HG02678 (cell line): ENCODE measurements around the gene PPARA.
A peak's percentile ranks its signal among the peaks of the same experiment; 100 is the strongest.
"Not testable (repeated sequence)": the region's sequence is repeated elsewhere in the genome, so short reads cannot be mapped to it uniquely, and the experiment has no call there.

Source experiments
- ATAC-seq: cut with Tn5 transposase; IDR thresholded peaks from one replicate; pipeline ENCODE4 v1.9.1; 2021; ENCODE audit warnings: mild to moderate bottlenecking, moderate library complexity; ENCODE audit not compliant: unreplicated experiment

PPARA gene

DNA sequence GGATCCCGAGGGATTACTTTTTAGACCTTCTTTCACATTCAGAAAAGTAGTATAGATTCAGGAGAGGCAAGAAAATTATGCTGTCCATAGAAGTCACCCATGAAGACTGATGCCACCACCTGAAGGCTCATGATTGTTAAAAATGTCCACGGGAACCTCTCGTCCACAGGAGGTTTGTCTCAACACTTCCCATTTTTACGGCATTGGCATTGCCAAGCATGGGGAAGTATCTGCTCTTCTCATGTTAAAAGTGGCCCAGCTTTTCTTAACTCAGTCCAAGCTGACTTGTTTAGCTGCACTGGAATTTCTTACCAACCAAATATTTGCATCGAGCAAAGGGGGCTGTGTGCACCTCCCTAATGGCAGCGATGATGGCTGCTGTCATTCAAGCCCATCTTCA lies 90.2 kb downstream of the PPARA start:
- ATAC-seq, result no peak

DNA sequence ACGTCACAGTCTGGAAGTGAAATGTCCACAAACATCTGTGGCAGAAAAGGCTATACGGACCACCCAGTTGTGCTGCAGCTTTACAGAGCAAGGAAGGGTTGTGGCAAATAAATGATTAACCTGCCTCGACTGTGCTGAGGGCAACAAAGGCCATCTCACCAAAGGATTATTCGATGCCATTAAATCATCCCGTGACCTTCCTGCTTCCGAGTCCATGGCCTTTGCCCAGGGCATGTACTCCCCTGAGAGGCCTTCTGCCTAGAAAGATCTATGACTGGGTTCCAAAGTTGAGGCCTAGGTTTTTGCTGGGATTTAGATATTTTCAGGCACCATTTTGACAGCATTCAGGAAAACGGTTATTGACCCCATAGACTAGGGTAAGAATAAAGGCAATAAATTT lies 90.6 kb downstream of the PPARA start:
- ATAC-seq, result no peak

DNA sequence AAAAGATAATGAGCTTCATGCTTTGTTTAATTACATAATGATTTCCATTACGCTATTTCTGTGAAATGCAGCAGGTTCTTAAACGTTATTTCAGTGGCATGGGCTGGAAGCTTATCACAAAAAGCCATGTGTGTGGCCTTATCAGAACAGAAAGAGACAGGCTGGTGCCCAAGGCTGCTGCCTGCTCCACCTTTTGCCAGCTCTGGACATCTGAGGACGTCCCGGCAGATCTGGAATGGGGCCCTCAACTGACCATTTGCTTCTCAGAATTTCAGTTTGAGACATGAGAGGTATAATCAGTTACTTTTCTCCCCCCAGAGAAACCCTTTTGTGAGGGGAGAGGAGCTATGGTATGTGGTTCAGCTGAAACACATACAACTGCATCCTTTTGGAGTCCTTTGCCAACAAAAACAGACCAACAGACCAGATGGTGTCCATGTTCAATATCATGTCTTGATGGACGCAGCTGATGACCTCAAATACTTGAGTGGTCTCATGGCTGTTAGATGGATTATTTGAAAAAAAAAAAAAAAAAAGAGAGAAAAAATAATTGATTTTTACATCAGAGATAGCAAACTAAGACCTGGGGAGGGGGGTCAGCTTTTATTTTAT lies 91.2 kb downstream of the PPARA start:
- no peak for ATAC-seq

DNA sequence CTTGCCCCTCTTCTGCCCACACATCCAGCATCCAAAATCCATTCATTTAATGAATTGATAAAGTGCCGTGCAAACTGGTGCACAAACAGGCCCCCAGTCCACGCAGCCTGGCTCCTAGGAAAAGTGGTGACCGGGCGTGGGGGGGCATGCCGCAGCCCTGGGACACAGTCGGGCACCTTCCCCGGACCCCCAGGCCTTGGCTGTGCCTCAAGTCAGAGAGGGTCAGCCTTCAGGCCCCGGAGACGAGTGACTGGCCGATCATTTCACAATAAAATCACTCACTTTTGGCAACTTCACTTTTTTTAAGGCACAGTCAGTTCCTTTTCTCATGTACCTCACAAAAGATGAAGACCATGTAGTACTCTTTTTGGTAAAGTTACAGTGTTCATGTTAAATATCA lies 91.8 kb downstream of the PPARA start:
- ATAC-seq, result no peak

DNA sequence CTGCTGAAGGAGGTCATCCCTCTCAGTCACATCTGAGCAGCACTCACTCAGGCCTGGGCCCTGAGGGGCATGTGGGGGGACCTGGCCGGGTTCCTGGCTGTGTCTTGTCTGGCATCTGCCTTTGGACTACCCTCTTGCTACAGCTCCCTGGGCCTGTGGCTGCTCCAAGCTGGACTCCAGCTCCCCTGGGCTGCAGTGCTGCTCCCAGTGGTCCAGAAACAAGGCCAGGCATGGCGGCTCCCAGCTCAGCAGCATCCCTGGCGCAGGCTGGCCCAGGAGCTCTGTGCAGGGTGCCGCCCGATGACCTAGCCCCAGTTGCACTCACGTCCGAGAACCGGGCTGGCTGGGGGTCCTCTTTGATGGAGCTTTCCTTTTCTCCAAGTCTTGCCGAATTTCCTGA lies 94.4 kb downstream of the PPARA start:
- no peak for ATAC-seq

DNA sequence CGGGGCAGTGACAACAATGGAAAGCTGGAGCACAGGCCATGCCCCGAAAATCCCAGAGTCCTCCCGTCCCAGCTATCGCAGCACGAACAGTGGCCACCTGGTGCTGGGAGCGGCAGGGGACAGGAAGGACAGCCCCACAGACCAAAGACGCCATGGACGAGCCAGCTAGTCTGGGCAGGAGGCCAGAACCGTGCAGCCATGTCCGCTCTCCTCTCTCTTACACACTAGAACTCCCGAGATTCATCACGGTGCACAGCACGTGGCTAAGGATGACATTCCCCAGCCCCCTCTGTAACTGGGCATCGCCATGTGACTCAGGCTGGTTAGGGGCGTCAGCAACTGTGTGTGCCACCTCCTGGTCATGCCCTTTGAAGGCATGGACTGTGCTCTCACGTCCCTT lies 95.2 kb downstream of the PPARA start:
- no peak for ATAC-seq

DNA sequence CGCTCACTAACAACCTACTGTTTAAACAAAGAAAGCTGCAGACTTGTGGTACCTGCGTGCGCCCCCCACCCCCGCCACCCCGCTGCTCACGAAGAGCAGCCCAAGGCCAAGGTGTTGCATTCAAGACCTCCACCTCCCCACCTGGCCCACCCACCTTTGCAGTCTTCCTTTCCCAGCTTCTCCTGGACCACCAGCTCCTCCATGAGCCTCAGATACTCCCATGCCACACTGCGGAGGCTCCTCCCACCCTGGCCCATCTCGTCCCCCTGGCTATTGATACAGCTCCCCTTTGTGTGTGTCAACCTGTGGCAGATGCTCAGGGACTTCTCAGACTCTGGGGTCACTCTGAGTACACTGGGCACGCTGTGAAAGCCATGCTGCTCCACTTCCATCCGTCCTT lies 95.9 kb downstream of the PPARA start:
- ATAC-seq, result no peak

DNA sequence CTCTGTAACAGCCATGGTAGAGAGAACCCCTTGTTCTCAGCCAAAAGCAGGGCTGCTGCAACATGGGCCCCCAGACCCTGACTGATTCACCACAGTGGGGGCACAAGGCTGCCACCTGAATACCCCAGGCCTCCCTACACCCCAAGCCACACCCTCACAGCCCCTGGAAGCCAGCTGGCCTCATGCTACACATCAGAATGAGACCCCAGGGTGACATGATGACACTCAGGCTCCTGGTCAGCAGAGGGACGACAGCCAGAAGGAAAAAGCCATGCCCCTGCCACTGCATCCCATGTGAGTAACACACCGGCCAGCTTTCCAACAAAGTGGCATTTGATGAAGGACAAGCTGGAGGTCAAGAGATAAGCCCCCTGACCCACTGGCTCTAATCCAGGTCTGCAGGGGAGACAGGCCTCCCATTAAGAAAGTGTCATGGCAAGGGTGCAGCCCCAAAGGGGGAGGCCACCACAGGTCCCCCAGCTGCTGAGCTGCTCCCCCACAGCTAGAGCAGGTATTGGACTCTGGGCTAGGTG lies 97.2 kb downstream of the PPARA start:
- no peak for ATAC-seq

DNA sequence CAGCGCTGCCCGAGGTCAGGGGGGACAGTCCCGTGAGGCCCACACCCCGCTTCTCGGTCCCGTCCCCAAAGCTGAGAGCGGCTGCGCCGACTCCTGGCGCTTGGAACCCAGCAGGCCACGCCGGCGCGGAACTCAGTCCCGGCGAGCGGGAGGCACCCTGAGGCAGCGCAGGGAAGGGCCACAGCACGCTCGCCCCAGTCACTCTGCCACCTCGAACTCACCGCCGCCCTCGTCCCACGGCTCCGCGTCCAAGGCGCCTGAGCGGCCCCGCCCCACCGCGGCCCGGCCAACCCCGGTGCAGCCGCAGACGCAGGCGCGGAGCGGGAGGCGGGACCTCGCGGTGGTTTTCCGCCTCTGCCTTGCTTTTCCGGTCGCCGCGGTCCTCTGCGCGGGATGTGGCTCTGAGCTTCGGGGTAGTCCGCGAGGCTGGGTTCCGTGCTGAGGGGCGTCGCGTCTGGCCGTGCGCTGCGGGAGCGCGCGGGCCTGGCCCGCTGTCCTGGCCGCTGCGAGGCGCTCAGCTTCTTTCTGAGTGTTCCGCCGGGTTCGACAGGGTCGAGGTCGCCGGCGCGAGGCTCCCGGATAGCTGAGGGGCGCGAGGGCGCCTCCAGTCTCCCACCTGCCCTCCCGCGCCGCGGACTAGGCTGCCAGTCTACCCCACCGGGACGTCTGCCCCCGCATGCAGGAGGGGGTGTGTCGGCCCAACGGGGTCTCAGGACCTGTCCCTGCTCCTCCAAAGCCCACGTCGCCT lies 99.9 kb downstream of the PPARA start, which contains the start of gene CDPF1:
CDPF1 (minus strand) TSS at position 259 of the 748 bp plus-strand sequence. CDS start 2,009 bp downstream, outside the sequence.
- ATAC-seq, result peak; percentile 86

DNA sequence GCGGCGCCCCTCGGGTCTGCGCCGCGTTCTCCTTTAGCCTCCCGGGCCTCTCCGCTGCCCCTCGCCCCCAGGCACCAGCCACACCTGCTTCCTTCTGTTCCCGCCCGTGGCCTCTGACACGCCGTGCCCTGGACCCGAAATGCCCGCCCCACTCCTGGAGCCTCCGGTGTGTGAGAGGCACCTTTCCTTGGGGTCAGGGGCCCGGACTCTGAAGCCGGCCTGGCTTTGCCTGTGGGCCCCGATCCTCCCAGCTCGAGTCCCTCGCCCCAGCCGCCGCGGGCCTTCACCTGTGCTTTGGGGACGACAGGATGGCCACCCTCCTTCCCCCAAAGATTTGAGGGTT lies 100.4 kb downstream of the PPARA start:
- peak; percentile 7 for ATAC-seq

DNA sequence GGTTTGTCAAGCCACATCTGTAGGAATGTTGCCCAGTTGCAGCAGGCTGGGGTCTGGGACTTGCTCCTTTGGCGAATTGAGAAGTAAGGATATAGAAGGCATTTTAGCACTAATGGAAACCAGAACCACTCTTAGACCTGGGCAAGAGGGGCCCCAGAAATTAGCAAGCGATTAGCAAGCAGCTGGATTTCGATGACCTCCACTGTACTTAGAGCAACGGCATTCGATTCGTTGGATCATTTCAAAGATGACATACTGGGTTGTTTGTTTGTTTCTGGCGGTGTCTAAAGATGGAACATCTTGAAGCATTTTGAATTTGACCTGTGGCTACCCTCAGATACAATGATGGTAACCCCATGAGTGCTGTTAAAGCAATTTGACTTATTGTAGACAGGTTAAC lies 100.9 kb downstream of the PPARA start:
- no peak for ATAC-seq

DNA sequence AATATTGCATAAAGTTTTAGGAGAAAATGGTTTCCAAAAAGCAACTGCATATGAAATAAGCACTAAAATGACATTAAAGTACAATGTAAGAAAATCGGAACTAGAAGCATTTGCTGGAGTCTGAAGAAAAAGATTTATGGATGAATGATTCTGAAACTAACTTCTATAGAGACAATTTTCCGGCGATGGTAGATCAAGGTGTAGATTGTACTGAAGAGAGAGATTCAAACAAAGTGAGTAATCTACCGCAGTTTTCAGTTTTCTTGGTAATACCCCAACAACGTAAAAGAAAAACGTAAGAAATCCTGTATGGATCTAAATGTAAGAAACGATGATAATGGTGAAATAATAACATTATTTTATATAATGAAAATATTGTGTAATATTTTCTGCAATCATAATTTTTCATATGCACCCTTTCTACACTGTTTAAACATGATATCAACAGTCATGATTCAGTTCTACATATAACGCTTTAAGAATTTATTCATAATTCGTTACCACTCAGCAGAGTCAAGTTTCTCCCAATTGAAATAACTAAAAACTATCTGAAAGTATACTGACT lies 101.6 kb downstream of the PPARA start:
- ATAC-seq, result no peak

DNA sequence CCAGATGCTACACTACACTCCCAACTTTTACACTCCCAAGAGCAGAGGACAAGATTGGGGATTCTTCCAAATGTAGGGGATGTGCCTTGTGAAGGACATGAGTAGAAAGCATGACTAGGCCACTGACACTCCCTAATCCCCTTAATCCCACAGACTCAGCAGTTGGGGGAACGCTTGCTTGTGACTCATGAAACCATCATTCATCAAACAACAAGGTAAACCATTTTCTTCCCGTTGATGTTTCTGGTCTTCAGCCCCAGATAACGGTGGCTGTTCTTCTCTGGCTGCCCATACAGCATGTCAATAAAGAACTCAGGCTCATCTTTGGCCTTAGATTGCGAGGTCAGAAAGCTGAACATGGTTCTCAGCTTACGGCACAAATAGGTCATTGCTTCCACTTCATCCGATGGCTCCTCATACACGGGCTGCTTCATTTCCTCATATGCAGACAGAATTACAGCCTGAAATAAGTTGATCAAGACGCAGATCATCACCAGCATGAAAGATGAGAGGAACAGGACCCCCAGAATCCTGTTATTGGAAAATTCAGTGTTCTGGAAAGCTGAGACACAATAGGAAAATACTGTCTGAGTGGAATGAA lies 106.1 kb downstream of the PPARA start:
- no peak for ATAC-seq

DNA sequence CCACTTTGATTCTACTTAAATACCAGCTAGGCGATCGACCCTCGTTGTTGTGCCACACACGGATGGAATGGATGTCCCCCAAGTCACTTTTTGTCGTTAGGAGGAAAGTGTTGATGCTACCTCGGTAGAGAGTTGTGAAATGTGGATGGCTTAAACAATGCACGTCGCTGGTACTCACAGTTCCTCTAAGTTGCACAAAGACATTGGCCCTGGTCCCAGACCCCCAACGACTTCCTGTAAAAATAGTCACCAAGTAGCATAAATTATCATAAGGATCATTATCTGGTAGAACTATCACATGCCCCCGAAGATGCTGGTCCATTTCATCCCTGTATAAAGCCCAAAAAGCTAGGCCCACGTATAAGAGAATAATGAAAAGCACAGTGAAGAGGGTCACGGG lies 109.0 kb downstream of the PPARA start:
- no peak for ATAC-seq

DNA sequence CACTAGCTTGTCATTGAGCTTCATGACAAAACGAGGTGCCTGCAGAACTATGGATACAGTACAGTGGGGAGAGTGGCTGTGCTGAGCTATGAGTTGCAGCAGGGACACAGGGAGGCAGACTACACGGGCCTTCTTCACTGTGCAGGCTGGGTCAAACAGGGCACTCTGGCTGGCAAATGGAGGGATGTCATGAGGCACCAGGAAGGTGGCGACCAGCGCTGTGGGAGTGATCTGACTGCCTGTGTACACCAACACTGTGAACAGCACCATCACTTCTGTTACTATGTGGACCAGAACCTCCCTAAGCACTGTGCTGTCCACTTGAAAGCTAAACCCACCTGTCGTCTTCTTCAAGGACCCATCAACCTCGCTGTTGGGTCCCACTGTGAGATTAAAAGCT lies 109.7 kb downstream of the PPARA start:
- ATAC-seq, result no peak

DNA sequence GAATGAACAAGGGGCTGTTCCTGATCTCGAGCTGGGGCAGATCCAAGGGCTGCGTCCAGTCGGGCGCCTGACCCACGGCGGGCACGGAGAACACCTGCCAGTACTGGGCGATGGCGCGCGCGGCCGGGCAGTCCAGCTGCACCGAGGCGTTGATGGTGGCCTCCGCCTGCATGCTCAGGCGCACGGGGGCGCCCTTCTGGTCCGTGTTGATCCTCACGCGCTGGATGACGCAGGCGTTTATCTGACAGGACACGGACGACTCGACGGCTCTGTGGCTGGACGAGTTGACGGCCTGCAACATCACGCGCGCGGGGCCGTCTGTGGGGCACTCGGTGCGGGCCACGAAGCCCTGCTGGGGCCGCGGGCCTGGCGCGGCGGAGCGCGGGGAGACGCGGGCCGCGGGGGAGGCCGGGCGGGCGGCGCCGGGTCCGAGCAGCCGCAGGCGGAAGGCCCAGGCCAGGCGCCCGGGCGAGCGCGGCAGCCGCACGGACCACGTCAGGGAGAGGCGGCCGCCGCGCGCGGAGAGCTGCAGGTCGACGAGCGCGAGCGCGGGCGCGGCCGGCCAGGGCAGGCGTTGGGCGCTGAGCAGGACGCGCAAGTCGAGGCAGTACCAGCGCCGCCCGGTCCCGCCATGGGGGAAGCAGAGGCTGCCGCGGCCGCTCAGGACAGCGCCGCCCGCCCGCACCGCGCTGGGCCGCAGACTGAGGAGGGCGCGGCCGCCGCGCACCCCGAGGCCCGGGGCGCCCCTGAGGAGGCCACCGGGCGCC lies 112.3 kb downstream of the PPARA start:
- no peak for ATAC-seq

DNA sequence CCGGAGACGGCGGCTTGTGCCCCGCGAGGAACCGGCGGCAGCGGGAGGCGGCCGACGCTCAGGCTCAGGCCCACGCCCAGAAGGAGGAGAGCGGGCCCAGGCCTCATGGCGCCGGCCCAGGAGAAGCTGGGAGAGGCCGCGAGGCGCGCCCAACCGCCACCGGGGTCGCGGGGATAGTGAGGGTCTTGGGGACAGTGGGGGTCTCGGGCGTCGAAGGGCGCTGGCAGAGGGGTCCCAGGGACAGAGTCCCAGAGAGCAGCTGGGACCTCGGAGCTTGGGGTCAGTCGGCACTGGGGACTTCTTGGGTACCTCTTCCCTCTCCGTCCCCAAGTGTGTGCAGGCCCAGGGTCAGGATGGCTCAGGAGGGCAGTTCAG lies 112.9 kb downstream of the PPARA start, which contains the start of gene PKDREJ:
PKDREJ (minus strand) TSS at position 128 of the 375 bp plus-strand sequence; CDS start at position 107, 21 bp downstream.
- ATAC-seq, result no peak

DNA sequence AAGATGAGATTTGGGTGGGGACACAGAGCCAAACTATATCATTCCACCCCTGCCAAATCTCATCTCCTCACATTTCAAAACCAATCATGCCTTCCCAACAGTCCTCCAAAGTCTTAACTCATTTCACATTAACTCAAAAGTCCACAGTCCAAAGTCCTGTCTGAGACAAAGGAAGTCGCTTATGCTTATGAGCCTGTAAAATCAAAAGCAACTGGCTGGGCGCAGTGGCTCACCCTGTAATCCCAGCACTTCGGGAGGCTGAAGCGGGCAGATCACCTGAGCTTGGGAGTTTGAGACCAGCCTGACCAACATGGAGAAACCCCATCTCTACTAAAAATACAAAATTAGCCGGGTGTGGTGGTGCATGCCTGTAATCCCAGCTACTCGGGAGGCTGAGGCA lies 114.2 kb downstream of the PPARA start:
- not testable (repeated sequence) for ATAC-seq

DNA sequence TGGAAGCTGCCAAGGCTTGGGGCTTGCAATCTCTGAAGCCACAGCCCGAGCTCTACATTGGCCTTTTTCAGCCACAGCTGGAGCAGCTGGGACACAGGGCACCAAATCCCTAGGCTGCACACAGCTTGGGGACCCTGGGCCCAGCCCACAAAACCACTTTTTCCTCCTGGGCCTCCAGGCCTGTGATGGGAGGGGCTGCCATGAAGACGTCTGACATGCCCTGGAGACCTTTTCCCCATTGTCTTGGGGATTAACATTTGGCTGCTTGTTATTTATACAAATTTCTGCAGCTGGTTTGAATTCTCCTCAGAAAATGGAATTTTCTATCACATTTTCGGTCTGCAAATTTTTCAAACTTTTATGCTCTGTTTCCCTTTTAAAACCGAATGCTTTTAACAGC lies 115.3 kb downstream of the PPARA start:
- ATAC-seq, result not testable (repeated sequence)

DNA sequence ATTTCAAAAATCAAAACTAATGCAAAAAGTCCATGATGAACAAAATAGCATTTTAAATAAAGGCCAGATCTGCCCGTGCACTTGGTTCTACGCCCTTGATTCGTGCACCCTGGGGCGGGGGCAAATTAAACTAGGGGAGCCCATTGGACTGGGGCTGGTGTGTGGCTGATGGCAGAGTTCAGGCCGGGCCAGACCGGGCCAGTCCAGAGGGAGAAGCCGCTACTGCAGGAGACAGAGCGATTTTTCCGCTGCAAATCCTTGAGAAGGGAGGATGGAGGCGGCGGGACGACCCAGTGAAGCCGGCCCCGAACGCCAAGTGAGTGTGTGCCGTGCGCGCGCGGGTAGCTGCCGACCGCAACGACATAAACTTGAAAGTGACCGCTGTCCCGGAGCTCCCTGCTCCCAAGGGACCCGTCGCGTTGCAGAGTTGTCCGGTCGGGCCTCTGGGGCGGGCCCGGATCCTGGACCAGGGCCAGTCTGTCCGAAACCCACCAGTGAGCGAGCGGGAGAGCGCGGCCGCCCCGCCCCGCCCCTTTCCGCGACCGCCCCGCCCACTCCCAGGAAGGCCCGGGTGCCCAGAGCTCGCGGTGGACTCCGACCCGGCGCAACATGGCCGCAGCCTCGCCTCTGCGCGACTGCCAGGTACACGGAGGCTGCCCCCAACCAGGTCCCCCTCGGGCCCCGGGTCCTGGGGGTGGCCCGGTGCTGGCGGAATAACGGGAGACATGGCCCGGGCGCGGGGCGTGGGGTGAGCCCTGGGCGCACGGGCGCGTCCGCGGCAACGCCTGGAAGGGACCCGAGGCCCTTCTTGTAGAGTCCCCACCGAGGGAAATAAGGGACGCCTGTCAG lies 117.3 kb downstream of the PPARA start, which contains the start of gene TTC38:
TTC38 (plus strand) TSS at position 578 of the 849 bp plus-strand sequence; CDS start at position 610, 32 bp downstream.
- peak; percentile 88 for ATAC-seq
